SK-N-SH (cell line): ENCODE results near the gene CATSPER4. TPM values are rescaled to one million over a fixed set of nuclear protein-coding genes. Genes with fewer than 3 reads are reported as not detected.

Experiments
- CTCF ChIA-PET: fragments of 300-600, 350-600 bp; formaldehyde crosslinking; extraction: SDS; loops from one replicate; lab custom pipeline; 2021; lab: Yijun Ruan, JAX
- POLR2A ChIA-PET: fragments of 350-600 bp; sonication (Branson Sonifier 250); formaldehyde crosslinking; extraction: SDS; loops from one replicate; lab custom pipeline; 2020; ENCODE audit warnings: antibody characterized with exemption, inconsistent platforms; lab: Yijun Ruan, JAX
- DNase-seq: peaks from one replicate; pipeline ENCODE4 v3.0.0; 2012
- H2AFZ ChIP-seq: fragments of 200-600 bp; sonication (generic); 2 replicates; pipeline ENCODE4 v1.8.1; 2016; ENCODE audit warnings: antibody characterized with exemption, mild to moderate bottlenecking, low read depth
- H3F3A ChIP-seq: fragments of 200-600 bp; sonication (generic); replicated peaks from 2 replicates; pipeline ENCODE3; 2016; ENCODE audit warnings: antibody characterized with exemption, mild to moderate bottlenecking; ENCODE audit not compliant: insufficient read depth
- H3K27ac ChIP-seq, 2 experiments: fragments of 200-500 bp in 1 of 2; fragments of 200-600 bp in 1 of 2; sonication (Bioruptor generic) in 1 of 2; sonication (generic), shearing (Covaris generic) in 1 of 2; 2 replicates each; pipeline versions ENCODE4 v1.5.1 to v1.6.1; 2014 to 2016; ENCODE audit warnings: low read depth in 2 of 2, inconsistent platforms in 1 of 2, low read length in 1 of 2, mild to moderate bottlenecking in 1 of 2, mixed read lengths in 1 of 2
- H3K27me3 ChIP-seq: fragments of 200-600 bp; sonication (generic), shearing (Covaris generic); 2 replicates; pipeline ENCODE4 v1.6.1; 2016; ENCODE audit warnings: mixed run types; ENCODE audit not compliant: insufficient read depth
- H3K36me3 ChIP-seq, 2 experiments: fragments of 200-500 bp in 1 of 2; fragments of 200-600 bp in 1 of 2; sonication (Bioruptor generic) in 1 of 2; sonication (generic) in 1 of 2; replicated peaks in 1 of 2; 2 replicates each; pipeline versions ENCODE3 to v1.5.1; 2014 to 2016; ENCODE audit warnings: low read length in 1 of 2, mild to moderate bottlenecking in 1 of 2; ENCODE audit not compliant: insufficient read depth in 2 of 2, control insufficient read depth in 1 of 2
- H3K4me1 ChIP-seq, 2 experiments: fragments of 200-500 bp in 1 of 2; fragments of 200-600 bp in 1 of 2; sonication (Bioruptor generic) in 1 of 2; sonication (generic), shearing (Covaris generic) in 1 of 2; 2 replicates each; pipeline versions ENCODE4 v1.5.1 to v1.6.1; 2014 to 2016; ENCODE audit warnings: low read depth in 1 of 2, low read length in 1 of 2, mixed run types in 1 of 2; ENCODE audit not compliant: insufficient read depth in 2 of 2, control insufficient read depth in 1 of 2
- H3K4me2 ChIP-seq: fragments of 200-600 bp; sonication (generic), shearing (Covaris generic); 2 replicates; pipeline ENCODE4 v1.6.1; 2017; ENCODE audit warnings: mixed run types
- H3K4me3 ChIP-seq, 2 experiments: fragments of 200-500 bp in 1 of 2; fragments of 200-600 bp in 1 of 2; sonication (Bioruptor generic) in 1 of 2; sonication (generic), shearing (Covaris generic) in 1 of 2; 2 replicates each; pipeline versions ENCODE4 v1.5.1 to v1.8.1; 2014 to 2016; ENCODE audit warnings: low read depth in 2 of 2, inconsistent platforms in 1 of 2, low read length in 1 of 2, mild to moderate bottlenecking in 1 of 2, mixed read lengths in 1 of 2, moderate library complexity in 1 of 2
- H3K79me2 ChIP-seq: fragments of 200-600 bp; sonication (generic); 2 replicates; pipeline ENCODE4 v1.8.1; 2017; ENCODE audit warnings: mild to moderate bottlenecking; ENCODE audit not compliant: insufficient read depth
- H3K9ac ChIP-seq: fragments of 200-600 bp; sonication (generic); 2 replicates; pipeline ENCODE4 v1.6.1; 2017; ENCODE audit warnings: mixed run types
- H3K9me2 ChIP-seq: fragments of 200-600 bp; sonication (generic); 2 replicates; pipeline ENCODE4 v1.6.1; 2017; ENCODE audit warnings: mixed run types
- H3K9me3 ChIP-seq: fragments of 200-600 bp; sonication (generic); 2 replicates; pipeline ENCODE4 v1.6.1; 2017; ENCODE audit warnings: mixed run types, mild to moderate bottlenecking, moderate library complexity
- H4K20me1 ChIP-seq: fragments of 200-600 bp; sonication (generic); 2 replicates; pipeline ENCODE4 v1.6.1; 2017; ENCODE audit warnings: mild to moderate bottlenecking, mixed run types; ENCODE audit not compliant: insufficient read depth
- CHD2 ChIP-seq: fragments of 150-350 bp; IDR thresholded peaks from 2 replicates; pipeline ENCODE4 v1.6.1; 2018; ENCODE audit warnings: low read length; ENCODE audit not compliant: partially characterized antibody
- EP300 ChIP-seq, 2 experiments: IDR thresholded peaks; 2 replicates each; pipeline versions ENCODE4 v1.4.0 to v1.6.1; 2012; ENCODE audit warnings: borderline replicate concordance in 1 of 2, low read depth in 1 of 2, low read length in 1 of 2
- FOSL2 ChIP-seq: IDR thresholded peaks from 2 replicates; pipeline ENCODE4 v1.4.0; 2012; ENCODE audit warnings: low read depth, mild to moderate bottlenecking, moderate library complexity, borderline replicate concordance
- FOXJ3 ChIP-seq: sonication (generic); formaldehyde crosslinking; IDR thresholded peaks from 2 replicates; pipeline ENCODE4 v1.5.1; 2020; ENCODE audit warnings: mild to moderate bottlenecking, missing genetic modification reagents
- GABPA ChIP-seq: IDR thresholded peaks from 2 replicates; pipeline ENCODE4 v1.4.0; 2012; ENCODE audit warnings: low read depth, mild to moderate bottlenecking
- GATA2 ChIP-seq: sonication (generic); formaldehyde crosslinking; IDR thresholded peaks from 2 replicates; pipeline ENCODE4 v1.5.0; 2020; ENCODE audit warnings: mild to moderate bottlenecking, missing genetic modification reagents
- MXI1 ChIP-seq: IDR thresholded peaks from 2 replicates; pipeline ENCODE4 v1.6.1; 2012; ENCODE audit warnings: mild to moderate bottlenecking, low read depth, low read length, improper control_type of control experiment
- NFIC ChIP-seq: IDR thresholded peaks from 2 replicates; pipeline ENCODE4 v1.4.0; 2012; ENCODE audit warnings: borderline replicate concordance
- RAD21 ChIP-seq: IDR thresholded peaks from 2 replicates; pipeline ENCODE4 v1.6.1; 2012; ENCODE audit warnings: mild to moderate bottlenecking, low read length
- RFX5 ChIP-seq: IDR thresholded peaks from 2 replicates; pipeline ENCODE4 v1.6.1; 2012; ENCODE audit warnings: mild to moderate bottlenecking, improper control_type of control experiment, low read length
- RXRA ChIP-seq: IDR thresholded peaks from 2 replicates; pipeline ENCODE4 v1.4.0; 2012; ENCODE audit warnings: low read depth, mild to moderate bottlenecking, borderline replicate concordance
- SMC3 ChIP-seq: IDR thresholded peaks from 2 replicates; pipeline ENCODE4 v1.6.1; 2012; ENCODE audit warnings: low read depth, low read length, improper control_type of control experiment
- TEAD4 ChIP-seq: IDR thresholded peaks from 2 replicates; pipeline ENCODE4 v1.4.0; 2012; ENCODE audit warnings: mild to moderate bottlenecking, borderline replicate concordance; ENCODE audit not compliant: insufficient read depth
- WGBS: methylation state at CpG from one replicate; pipeline ENCODE4 v1.1.6; 2017; ENCODE audit warnings: low lambda C conversion rate; 5-methylcytosine and 5-hydroxymethylcytosine counted together
- polyA plus RNA-seq, 3 experiments: library from polyadenylated mRNA; depleted of rRNA; stranded (reverse); fragments of >200 nt; gene quantifications; 2 replicates each; pipeline ENCODE4 v1.2.3, GENCODE V29; 2012
- TF ChIP-seq, protein P1 (sequence below): IDR thresholded peaks from 2 replicates; pipeline ENCODE4 v1.6.1; 2012; ENCODE audit warnings: mild to moderate bottlenecking, low read depth, low read length, moderate library complexity
- TF ChIP-seq, protein P2 (sequence below): IDR thresholded peaks from 2 replicates; pipeline ENCODE4 v1.4.0; 2012; ENCODE audit warnings: low read depth, borderline replicate concordance
- TF ChIP-seq, protein P3 (sequence below): IDR thresholded peaks from 2 replicates; pipeline ENCODE4; 2012
- TF ChIP-seq, protein P4 (sequence below): fragments of 150-350 bp; IDR thresholded peaks from 2 replicates; pipeline ENCODE4 v1.6.1; 2016; ENCODE audit warnings: mild to moderate bottlenecking, low read depth, low read length

The CATSPER4 gene
- polyA plus RNA-seq, 1 of the 3 experiments (the other 2 are of a cell fraction), result not detected

DNA sequence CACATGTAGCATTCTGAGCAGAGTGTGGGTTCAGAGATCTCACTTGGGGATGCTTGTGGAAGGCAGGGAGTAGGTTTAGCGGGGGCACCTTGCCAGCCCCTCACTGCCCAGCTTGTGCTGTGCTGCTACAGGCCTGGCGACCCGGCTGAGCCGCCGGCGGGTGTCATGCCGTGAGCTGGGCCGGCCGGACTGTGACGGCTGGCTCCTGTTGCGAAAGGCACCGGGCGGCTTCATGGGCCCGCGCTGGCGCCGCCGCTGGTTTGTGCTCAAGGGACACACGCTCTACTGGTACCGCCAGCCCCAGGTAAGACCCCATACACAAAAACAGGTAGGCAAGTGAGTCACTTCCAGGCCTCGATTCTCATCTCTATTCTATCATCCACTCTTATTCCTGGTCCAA, 5.5 kb upstream of the CATSPER4 start:
- WGBS, result 85% methylated on average over 2 of the region's 21 CpGs
- ChIA-PET POLR2A (no interaction called here), CTCF (interaction anchor here (0.6 to 2.2 kb wide), 2 partner anchors 15 to 49 kb away, joined by 4 to 7 read pairs; partner anchors contain the start of genes C1orf232, CEP85 and ZNF593)

More for the DNA sequence above, 5.5 kb upstream of the CATSPER4 start:
- Histone ChIP-seq H3K9me2 (no peaks in the 10 kb centered on the region), H3K36me3 (no peaks in the 10 kb centered on the region), H2AFZ (no peak overlapping the region), H3K4me2 (no peak overlapping the region), H4K20me1 (no peaks in the 10 kb centered on the region), H3K4me3 (no peak overlapping the region), H3K27me3 (no peaks in the 10 kb centered on the region), H3K9ac (no peak overlapping the region), H3F3A (no peaks in the 10 kb centered on the region), H3K9me3 (no peaks in the 10 kb centered on the region), H3K79me2 (no peaks in the 10 kb centered on the region), H3K27ac (no peak overlapping the region), H3K4me1 (no peaks in the 10 kb centered on the region)
- no peak for DNase-seq
- TF ChIP-seq CHD2 (no peak), MXI1 (no peak), GABPA (no peak), RXRA (no peak), GATA2 (CRISPR knock-in tag) (no peak), FOXJ3 (CRISPR knock-in tag) (no peak), RAD21 (no peak), SMC3 (no peak), EP300 (IDR thresholded peaks at IDR 0.05; ENCODE audit: borderline replicate concordance in 1 of 2, low read depth in 1 of 2, low read length in 1 of 2) (no peak), NFIC (no peak), RFX5 (no peak), FOSL2 (no peak), TEAD4 (no peak)
- TF ChIP-seq, protein P1, sequence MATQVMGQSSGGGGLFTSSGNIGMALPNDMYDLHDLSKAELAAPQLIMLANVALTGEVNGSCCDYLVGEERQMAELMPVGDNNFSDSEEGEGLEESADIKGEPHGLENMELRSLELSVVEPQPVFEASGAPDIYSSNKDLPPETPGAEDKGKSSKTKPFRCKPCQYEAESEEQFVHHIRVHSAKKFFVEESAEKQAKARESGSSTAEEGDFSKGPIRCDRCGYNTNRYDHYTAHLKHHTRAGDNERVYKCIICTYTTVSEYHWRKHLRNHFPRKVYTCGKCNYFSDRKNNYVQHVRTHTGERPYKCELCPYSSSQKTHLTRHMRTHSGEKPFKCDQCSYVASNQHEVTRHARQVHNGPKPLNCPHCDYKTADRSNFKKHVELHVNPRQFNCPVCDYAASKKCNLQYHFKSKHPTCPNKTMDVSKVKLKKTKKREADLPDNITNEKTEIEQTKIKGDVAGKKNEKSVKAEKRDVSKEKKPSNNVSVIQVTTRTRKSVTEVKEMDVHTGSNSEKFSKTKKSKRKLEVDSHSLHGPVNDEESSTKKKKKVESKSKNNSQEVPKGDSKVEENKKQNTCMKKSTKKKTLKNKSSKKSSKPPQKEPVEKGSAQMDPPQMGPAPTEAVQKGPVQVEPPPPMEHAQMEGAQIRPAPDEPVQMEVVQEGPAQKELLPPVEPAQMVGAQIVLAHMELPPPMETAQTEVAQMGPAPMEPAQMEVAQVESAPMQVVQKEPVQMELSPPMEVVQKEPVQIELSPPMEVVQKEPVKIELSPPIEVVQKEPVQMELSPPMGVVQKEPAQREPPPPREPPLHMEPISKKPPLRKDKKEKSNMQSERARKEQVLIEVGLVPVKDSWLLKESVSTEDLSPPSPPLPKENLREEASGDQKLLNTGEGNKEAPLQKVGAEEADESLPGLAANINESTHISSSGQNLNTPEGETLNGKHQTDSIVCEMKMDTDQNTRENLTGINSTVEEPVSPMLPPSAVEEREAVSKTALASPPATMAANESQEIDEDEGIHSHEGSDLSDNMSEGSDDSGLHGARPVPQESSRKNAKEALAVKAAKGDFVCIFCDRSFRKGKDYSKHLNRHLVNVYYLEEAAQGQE, result no peak
- TF ChIP-seq, protein P2, sequence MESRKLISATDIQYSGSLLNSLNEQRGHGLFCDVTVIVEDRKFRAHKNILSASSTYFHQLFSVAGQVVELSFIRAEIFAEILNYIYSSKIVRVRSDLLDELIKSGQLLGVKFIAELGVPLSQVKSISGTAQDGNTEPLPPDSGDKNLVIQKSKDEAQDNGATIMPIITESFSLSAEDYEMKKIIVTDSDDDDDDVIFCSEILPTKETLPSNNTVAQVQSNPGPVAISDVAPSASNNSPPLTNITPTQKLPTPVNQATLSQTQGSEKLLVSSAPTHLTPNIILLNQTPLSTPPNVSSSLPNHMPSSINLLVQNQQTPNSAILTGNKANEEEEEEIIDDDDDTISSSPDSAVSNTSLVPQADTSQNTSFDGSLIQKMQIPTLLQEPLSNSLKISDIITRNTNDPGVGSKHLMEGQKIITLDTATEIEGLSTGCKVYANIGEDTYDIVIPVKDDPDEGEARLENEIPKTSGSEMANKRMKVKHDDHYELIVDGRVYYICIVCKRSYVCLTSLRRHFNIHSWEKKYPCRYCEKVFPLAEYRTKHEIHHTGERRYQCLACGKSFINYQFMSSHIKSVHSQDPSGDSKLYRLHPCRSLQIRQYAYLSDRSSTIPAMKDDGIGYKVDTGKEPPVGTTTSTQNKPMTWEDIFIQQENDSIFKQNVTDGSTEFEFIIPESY, result no peak
- TF ChIP-seq, protein P3, sequence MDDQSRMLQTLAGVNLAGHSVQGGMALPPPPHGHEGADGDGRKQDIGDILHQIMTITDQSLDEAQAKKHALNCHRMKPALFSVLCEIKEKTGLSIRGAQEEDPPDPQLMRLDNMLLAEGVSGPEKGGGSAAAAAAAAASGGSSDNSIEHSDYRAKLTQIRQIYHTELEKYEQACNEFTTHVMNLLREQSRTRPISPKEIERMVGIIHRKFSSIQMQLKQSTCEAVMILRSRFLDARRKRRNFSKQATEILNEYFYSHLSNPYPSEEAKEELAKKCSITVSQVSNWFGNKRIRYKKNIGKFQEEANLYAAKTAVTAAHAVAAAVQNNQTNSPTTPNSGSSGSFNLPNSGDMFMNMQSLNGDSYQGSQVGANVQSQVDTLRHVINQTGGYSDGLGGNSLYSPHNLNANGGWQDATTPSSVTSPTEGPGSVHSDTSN, result no peak
- TF ChIP-seq, protein P4, sequence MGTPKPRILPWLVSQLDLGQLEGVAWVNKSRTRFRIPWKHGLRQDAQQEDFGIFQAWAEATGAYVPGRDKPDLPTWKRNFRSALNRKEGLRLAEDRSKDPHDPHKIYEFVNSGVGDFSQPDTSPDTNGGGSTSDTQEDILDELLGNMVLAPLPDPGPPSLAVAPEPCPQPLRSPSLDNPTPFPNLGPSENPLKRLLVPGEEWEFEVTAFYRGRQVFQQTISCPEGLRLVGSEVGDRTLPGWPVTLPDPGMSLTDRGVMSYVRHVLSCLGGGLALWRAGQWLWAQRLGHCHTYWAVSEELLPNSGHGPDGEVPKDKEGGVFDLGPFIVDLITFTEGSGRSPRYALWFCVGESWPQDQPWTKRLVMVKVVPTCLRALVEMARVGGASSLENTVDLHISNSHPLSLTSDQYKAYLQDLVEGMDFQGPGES, result no peak
- TF ChIP-seq, all 33 proteins: peak for 0
